22Rv1 (cell line): ENCODE data around the gene AKT3.
"Not testable (repeated sequence)": the region's sequence is repeated elsewhere in the genome, so short reads cannot be mapped to it uniquely, and the experiment has no call there.

ENCODE experiments used
- H3K27ac ChIP-seq: fragments of 450-650 bp; 2 replicates; pipeline ENCODE4 v1.5.1; 2017
- ZFX ChIP-seq: fragments of 450-650 bp; IDR thresholded peaks from 2 replicates; pipeline ENCODE4 v1.6.1; 2017; ENCODE audit warnings: antibody characterized with exemption, borderline replicate concordance
- TF ChIP-seq, protein P1 (sequence below): fragments of 450-650 bp; IDR thresholded peaks from 2 replicates; pipeline ENCODE4 v1.5.1; 2017; ENCODE audit warnings: mild to moderate bottlenecking

The AKT3 gene

DNA sequence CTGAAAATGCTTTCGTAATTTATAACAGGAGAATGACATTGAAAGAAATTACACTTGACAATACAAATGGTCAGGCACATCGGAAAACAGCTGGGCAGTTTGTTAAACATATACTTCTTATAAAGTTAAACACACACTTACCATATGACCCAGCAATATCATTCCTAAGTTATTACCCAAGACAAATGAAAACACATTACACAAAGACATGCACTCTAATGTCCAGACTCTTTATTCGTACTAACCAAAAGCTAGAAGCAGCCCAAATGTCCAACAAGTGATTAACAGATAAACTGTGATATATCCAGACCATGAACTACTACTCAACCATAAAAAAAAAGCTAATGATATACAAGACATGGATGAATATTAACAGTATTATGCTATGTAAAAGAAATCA lies 8.5 kb downstream of the AKT3 start:
- no peak for TF ChIP-seq ZFX
- TF ChIP-seq, protein P1, sequence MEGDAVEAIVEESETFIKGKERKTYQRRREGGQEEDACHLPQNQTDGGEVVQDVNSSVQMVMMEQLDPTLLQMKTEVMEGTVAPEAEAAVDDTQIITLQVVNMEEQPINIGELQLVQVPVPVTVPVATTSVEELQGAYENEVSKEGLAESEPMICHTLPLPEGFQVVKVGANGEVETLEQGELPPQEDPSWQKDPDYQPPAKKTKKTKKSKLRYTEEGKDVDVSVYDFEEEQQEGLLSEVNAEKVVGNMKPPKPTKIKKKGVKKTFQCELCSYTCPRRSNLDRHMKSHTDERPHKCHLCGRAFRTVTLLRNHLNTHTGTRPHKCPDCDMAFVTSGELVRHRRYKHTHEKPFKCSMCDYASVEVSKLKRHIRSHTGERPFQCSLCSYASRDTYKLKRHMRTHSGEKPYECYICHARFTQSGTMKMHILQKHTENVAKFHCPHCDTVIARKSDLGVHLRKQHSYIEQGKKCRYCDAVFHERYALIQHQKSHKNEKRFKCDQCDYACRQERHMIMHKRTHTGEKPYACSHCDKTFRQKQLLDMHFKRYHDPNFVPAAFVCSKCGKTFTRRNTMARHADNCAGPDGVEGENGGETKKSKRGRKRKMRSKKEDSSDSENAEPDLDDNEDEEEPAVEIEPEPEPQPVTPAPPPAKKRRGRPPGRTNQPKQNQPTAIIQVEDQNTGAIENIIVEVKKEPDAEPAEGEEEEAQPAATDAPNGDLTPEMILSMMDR = no peak
- no peak overlapping the region for H3K27ac ChIP-seq

DNA sequence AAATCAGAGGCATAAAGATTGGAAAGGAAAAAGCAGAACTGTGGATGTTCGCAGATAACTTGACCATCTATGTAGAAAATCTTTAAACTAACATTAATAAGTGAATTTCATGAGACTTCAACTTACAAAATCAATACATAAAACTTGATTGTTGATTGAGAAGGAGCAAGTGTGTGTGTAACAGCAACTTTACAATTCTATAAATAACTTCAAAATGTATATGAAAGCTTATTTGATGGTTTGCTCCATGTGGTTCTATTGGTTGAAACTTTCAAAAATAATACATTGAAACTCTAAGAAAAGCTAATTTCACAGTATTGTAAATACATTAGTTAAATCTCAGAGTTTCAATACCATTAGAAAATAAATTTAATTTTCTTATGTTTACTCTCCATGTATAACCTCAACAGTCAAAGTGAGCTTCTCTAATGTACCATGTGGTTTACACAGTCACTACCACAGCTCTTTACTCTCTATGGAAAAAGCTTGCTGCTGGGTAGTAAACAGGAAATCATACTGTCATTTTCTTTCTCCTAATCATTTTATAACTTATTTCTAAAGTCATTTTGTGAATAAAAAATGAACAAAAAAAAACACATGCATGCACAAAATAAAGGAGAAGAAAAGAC lies 12.0 kb downstream of the AKT3 start:
- TF ChIP-seq, protein P1 = no peak
- no peak for TF ChIP-seq ZFX
- no peak overlapping the region for H3K27ac ChIP-seq

DNA sequence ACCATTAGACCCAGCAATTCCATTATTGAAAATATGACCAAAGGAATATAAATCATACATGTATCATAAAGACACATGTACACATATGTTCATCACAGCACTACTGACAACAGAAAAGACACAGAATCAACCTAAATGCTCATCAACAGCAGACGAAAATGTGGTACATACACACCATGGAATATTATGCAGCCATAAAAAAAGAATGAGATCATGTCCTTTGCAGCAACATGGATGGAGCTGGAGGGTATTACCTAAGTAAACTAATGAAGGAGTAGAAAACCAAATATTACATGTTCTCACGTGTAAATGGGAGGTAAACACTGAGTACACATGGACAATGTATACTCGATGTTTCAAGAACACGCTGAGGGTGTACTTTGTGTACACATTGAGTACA lies 15.9 kb downstream of the AKT3 start:
- TF ChIP-seq, protein P1 = no peak
- TF ChIP-seq ZFX = no peak
- no peak overlapping the region for H3K27ac ChIP-seq

DNA sequence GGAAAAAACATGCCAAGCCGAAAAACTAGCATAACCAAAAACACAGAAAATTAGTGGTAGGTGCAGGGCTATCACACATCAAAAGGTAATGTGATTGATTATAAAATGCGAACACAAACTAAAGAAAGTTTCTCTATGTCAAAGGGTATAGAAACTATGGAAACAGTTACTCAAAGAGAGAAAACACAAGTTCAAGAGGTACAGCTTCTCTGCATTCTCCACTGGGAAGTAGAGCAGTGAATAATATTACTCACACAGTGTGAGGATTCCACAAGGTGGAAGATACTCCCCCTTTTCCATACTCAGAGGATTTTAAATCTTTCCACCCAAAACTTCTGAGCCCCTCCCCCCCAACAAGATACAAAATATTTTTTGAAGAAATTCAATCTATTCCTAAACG lies 18.6 kb downstream of the AKT3 start:
- no peak overlapping the region for H3K27ac ChIP-seq
- no peak for TF ChIP-seq ZFX
- TF ChIP-seq, protein P1 = no peak

DNA sequence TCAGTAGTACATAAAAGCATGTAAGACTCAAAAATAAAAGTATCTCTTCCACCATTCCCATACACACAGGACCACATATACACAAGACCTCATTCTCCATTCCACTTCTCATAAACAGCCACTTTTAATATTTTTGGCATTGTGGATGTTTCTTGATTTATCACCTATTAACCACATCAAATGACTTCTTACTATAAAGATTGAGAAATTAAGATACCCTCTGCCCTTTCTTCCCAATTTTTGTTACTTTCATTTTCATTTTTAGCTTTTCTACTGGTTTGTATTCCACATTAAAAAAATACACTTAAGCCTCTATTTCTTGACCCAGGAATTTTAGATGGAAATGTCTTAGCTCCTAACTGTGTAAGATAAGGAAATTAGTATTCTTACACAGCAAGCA lies 22.8 kb downstream of the AKT3 start:
- H3K27ac ChIP-seq = no peak overlapping the region
- no peak for TF ChIP-seq ZFX
- TF ChIP-seq, protein P1 = no peak

DNA sequence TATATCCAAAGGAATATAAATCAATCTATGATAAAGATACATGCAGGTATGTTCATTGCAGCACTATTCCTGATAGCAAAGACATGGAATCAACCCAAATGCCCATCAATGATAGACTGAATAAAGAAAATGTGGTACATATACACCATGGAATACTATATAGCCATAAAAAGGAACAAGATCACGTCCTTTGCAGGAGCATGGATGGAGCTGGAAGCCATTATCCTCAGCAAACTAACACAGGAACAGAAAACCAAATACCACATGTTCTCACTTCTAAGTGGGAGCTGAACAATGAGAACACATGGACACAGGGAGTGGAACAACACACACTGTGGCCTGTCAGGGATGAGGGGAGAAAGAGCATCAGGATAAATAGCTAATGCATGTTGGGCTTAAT lies 25.1 kb downstream of the AKT3 start:
- H3K27ac ChIP-seq = not testable (repeated sequence)

DNA sequence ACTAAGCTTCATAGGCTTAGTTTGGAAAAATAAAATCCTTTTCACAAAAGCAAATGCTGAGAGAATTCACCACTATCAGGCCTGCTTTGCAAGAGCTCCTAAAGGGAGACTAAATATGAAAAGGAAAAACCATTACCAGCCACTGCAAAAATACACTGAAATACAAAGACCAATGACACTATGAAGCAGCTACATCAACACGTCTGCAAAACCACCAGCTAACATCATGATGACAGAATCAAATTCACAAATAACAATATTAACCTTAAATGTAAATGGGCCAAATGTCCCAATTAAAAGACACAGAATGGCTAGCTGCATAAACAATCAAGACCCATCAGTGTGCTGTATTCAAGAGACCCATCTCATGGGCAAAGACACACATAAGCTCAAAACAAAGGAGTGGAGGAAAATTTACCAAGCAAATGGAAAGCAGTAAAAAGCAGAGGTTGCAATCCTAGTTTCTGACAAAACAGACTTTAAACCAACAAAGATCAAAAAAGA lies 28.8 kb downstream of the AKT3 start:
- no peak overlapping the region for H3K27ac ChIP-seq
- no peak for TF ChIP-seq ZFX
- TF ChIP-seq, protein P1 = no peak

DNA sequence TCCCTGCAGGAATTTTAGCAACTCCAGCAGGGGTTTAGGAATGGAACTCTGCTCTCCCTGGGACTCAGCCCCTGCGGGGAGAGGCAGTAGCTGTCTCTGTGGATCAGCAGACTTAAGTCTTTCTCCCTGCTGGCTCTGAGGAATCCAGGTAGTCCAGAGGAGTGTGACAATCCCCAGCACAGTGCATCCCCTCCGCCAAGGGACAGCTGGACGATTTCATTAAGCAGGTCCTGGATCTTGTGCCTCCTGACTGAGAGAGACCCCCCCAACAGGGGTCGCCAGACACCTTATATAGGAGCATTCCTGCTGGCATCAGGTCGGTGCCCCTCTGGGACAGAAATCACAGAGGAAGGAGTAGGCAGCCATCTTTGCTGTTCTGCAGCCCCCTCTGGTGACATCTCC lies 30.6 kb downstream of the AKT3 start:
- H3K27ac ChIP-seq = no peak overlapping the region

More for the DNA sequence above, 30.6 kb downstream of the AKT3 start:
- no peak for TF ChIP-seq ZFX
- TF ChIP-seq, protein P1 = no peak
